VCaP (cell line): ENCODE data around the gene TPPP.

ENCODE experiments used
- H3K27ac ChIP-seq: fragments of 450-650 bp; 2 replicates; pipeline ENCODE4 v1.5.1; 2017
- TF ChIP-seq, protein P1 (sequence below): fragments of 450-650 bp; conservative IDR thresholded peaks from 2 replicates; pipeline ENCODE4 v1.5.1; 2017; ENCODE audit warnings: mild to moderate bottlenecking, moderate library complexity

The TPPP gene

DNA sequence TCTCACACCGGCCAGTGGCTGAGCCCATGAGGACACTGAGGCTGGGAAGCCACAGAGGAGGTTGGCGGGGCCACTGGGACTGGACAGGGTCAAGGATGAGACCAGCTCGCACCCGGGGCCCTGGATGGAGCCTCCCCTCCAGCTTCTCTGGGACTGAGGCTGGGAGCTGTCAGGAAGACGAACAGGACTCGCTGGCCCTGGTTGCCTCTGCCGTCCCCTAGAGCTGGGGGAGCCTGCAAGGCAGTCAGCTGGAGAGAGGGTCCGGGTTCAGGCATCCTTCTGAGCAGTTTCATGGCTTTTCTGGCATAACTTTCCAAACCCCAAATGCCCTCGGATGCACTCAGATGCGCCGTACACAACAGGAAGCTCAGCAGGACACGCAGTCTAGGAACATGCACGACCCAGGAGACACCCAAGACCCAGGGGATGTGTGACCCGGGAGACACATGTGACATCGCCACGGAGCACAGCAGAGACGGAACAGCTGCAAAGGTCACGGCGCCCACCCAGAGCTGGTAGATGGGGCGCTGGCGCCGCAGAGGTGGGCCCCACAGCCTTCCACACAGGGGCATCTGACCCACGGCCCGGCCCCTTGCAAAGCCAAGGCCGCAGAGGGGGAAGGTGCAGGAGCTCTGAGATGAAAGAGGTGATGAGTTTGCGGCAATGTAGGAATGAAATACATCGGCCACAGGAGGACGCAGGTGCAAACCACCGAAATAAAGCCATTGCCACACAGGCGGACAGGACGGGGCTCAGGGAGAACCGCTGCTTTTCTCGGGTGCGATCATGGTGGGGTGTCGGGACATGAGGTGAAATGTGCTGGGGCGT, 17.1 kb downstream of the TPPP start:
- no peak overlapping the region for H3K27ac ChIP-seq
- TF ChIP-seq, protein P1, sequence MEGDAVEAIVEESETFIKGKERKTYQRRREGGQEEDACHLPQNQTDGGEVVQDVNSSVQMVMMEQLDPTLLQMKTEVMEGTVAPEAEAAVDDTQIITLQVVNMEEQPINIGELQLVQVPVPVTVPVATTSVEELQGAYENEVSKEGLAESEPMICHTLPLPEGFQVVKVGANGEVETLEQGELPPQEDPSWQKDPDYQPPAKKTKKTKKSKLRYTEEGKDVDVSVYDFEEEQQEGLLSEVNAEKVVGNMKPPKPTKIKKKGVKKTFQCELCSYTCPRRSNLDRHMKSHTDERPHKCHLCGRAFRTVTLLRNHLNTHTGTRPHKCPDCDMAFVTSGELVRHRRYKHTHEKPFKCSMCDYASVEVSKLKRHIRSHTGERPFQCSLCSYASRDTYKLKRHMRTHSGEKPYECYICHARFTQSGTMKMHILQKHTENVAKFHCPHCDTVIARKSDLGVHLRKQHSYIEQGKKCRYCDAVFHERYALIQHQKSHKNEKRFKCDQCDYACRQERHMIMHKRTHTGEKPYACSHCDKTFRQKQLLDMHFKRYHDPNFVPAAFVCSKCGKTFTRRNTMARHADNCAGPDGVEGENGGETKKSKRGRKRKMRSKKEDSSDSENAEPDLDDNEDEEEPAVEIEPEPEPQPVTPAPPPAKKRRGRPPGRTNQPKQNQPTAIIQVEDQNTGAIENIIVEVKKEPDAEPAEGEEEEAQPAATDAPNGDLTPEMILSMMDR: no peak

DNA sequence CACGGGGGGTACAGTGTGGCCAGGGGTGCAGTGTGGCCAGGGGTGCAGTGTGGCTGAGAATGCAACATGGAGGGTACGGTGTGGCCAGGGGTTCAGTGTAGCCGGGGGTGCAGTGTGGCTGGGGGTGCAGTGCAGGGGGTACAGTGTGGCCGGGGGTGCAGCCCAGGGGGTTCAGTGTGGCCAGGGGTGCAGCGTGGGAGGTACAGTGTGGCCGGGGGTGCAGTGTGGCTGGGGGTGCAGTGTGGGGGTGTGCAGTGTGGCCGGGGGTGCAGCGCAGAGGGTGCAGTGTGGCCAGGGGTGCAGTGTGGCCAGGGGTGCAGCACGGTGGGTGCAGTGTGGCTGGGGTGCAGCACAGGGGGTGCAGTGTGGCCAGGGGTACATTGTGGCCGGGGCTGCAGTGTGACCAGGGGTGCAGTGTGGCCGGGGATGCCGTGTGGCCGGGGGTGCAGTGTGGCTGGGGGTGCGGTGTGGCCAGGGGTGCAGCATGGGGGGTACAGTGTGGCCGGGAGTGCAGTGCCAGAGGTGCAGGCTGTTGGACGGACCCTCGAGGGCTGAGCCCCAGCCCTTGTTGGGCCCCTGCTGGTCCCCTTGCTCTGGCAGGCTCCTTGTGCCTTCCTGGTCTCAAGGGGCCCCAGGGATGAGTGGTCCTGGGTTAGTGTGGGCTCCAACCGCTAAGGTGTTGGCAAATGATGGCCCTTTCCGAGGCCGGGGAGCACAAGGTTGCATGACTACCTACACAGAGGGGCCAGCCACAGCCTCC, 17.9 kb downstream of the TPPP start:
- H3K27ac ChIP-seq: no peak overlapping the region
- TF ChIP-seq, protein P1: no peak

DNA sequence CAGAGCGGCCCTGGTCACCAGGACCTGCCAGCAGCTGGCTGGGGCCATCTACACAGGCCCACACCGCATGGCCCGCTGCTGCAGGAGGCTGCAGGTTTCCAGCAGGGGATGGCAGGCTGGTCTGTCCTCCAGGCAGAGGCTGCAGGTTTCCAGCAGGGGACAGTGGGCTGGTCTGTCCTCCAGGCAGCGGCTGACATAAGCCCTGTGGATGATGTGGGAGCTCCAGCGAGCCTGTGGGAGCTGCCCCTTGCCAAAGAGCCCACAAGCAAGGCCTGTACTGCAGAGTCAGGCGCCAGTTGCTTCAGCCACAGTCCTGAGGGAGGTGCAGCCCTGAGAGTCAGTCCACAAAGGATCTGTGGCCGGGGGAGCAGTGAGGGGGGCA, 18.5 kb downstream of the TPPP start:
- TF ChIP-seq, protein P1: peak; percentile 21; the same call in 1 of the 2 replicates
- peak overlapping the region; percentile 88; the same call in 1 of the 2 replicates for H3K27ac ChIP-seq

DNA sequence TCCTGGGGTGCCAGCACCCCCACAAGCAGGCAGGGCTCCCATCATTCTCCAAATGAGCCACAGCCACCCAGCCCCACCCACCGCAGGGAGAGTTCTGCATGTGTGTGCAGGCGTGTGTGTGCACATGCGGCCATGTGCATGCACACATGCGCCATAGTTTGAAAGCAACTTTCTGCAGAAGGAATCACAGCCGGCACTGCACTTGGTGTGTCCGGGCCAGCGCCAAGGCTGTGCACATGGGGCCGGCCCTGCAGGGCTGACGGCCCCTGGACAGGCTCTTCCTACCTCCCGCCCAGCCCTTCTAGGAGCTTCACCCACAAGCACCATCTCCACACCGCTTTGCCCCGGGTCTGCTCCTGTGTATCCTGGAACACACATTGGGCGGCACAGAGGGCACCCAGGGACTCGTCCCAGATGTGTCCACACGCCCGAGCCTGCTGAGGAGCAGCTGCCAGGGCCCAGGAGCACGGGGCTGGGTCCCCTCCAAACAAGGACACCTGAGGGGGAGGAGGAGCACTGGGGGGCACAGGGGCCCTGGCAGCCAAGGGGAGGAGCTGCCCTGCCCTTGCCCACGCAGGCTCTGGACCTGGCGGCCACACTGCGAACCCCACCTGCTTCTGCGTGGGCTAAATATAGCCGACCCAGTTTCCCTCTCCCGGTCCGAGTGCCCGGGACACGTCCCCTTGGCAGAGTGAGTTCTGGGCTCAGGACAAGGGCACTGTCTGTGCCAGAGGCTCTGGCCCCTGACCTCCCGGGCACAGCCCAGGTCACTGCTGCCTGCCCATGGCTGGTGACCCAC, 19.1 kb downstream of the TPPP start:
- peak overlapping the region; percentile 88 for H3K27ac ChIP-seq
- TF ChIP-seq, protein P1: no peak

DNA sequence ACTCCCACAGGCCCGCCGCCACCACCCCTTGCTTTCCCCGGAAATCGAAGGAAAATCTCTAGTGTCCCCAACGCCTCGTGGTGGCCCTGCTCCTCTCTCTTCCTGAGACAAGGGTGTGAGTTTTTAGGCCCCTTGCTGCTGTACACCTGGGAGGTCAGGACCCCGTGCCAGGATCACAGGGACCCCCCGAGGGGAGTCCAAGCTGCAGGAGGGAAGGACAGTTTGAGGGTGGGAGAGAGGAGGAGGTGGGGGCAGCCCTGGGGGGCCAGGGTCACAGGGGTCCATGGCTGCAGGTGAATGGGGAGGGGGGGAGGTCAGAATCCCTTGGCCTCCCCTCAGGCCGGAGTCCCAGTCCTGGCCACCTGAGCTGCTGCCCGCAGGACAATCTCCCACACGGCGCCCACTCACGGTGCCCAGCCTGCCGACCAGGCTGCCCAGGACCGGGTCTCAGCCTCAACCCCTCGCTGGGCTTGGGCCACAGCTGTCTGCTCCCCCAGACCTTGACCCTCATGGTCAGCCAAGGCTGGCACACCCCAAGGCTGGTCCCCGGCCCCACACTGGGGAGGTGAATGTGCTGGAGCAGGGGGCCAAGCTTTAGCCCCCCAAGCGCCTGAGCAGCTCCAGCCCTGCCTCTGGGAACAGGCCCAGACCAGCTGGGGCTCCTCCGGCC, 19.9 kb downstream of the TPPP start:
- peak overlapping the region; percentile 88 for H3K27ac ChIP-seq
- TF ChIP-seq, protein P1: no peak

DNA sequence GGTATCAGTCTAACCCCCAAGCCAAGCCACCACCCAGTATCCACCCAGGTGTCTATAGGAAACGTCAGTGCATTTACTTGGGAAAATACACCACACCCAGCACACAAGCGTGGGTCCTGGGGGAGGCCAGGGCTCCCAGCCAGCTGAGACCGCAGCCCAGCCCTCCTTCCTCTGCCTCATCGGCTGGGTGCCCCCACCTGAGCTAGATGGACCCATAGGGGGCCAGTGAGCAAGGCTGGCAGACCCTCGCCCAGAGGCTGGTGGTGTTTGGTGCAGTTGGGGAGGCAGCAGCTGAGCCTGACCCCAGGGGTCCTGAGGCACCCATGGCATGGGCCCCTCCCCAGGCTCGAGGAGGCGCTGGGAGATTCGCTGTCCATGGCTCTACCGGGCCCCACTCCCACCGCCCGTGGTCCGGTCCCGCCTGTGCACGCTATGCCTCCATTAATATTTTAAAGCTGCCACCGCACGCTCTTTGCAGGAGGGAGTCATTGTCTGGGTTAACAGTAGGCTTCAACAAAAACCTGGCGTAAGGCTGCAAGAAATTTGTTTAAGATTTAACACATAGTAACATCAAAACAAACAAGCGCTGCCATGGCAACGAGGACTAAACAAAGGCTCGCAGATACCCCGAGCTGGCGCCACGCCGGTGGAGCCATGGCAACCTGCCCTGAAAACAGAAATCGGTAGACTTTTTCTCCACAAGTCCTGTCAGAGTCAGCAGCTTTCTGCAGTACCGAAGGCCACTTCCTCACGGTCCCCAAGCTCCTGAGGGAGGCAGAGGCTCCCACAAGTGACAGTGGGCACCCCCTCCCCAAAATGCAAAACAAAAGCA, 20.6 kb downstream of the TPPP start:
- TF ChIP-seq, protein P1: no peak
- H3K27ac ChIP-seq: peak overlapping the region; percentile 88
